Fibroblast of lung (primary cell): ENCODE data around the gene CCDC138. TPM values are rescaled to one million over a fixed set of nuclear protein-coding genes. Genes with fewer than 3 reads are reported as not detected.

Experiments
- DNase-seq, 2 donors: peaks; one replicate each; pipeline versions ENCODE4 v3.0.0 to v3.0.0-alpha.2; 2010; ENCODE audit warnings: low read depth in 2 of 2
- H2AFZ ChIP-seq: 2 replicates; pipeline ENCODE4 v1.5.1; 2012; ENCODE audit warnings: low read length, control low read depth, inconsistent platforms
- H3K27ac ChIP-seq: 2 replicates; pipeline ENCODE4 v1.5.1; 2011; ENCODE audit warnings: low read length, control low read depth; ENCODE audit not compliant: insufficient read depth
- H3K27me3 ChIP-seq: 2 replicates; pipeline ENCODE4 v1.5.1; 2011; ENCODE audit warnings: mild to moderate bottlenecking, low read length; ENCODE audit not compliant: control insufficient read depth, insufficient read depth
- H3K36me3 ChIP-seq: 2 replicates; pipeline ENCODE4 v1.5.1; 2011; ENCODE audit warnings: low read length; ENCODE audit not compliant: control insufficient read depth, insufficient read depth
- H3K4me1 ChIP-seq: 2 replicates; pipeline ENCODE4 v1.5.1; 2011; ENCODE audit warnings: low read length; ENCODE audit not compliant: control insufficient read depth, insufficient read depth; ENCODE audit errors: extremely low read depth
- H3K4me2 ChIP-seq: 2 replicates; pipeline ENCODE4 v1.5.1; 2011; ENCODE audit warnings: low read length, control low read depth; ENCODE audit not compliant: insufficient read depth; ENCODE audit errors: extremely low read depth
- H3K4me3 ChIP-seq, 4 experiments: fragments of 200-600 bp in 1 of 4; sonication (generic) in 1 of 4; replicated peaks in 1 of 4; 2 replicates each; pipeline ENCODE4 v1.5.1; 2011 to 2016; ENCODE audit warnings: low read length in 4 of 4, low read depth in 3 of 4, mild to moderate bottlenecking in 3 of 4, control low read depth in 2 of 4, inconsistent platforms in 1 of 4, mixed read lengths in 1 of 4; ENCODE audit not compliant: insufficient read depth in 1 of 4; ENCODE audit errors: control extremely low read depth in 1 of 4
- H3K79me2 ChIP-seq: 2 replicates; pipeline ENCODE4 v1.5.1; 2012; ENCODE audit warnings: mild to moderate bottlenecking, low read length, inconsistent platforms; ENCODE audit not compliant: control insufficient read depth, insufficient read depth
- H3K9ac ChIP-seq: 2 replicates; pipeline ENCODE4 v1.5.1; 2011; ENCODE audit warnings: mild to moderate bottlenecking, low read length, control low read depth; ENCODE audit not compliant: insufficient read depth
- H3K9me3 ChIP-seq: 2 replicates; pipeline ENCODE4 v1.5.1; 2012; ENCODE audit warnings: low read depth, low read length; ENCODE audit not compliant: control insufficient read depth, insufficient read depth
- H4K20me1 ChIP-seq: 2 replicates; pipeline ENCODE4 v1.5.1; 2011; ENCODE audit warnings: low read length; ENCODE audit not compliant: control insufficient read depth, insufficient read depth; ENCODE audit errors: extremely low read depth
- CTCF ChIP-seq, 2 donors: IDR thresholded peaks in 1 of 2; conservative IDR thresholded peaks in 1 of 2; 1 replicate in 1 of 2; 2 replicates in 1 of 2; pipeline ENCODE4 v1.5.1; 2011 to 2012; ENCODE audit warnings: low read length in 2 of 2, control low read depth in 1 of 2, inconsistent platforms in 1 of 2, low read depth in 1 of 2, mild to moderate bottlenecking in 1 of 2
- EZH2 ChIP-seq: IDR thresholded peaks from 2 replicates; pipeline ENCODE4 v1.5.1; 2012; ENCODE audit warnings: low read length, control low read depth, mild to moderate bottlenecking; ENCODE audit errors: missing control alignments
- polyA plus RNA-seq, 2 donors: library from polyadenylated mRNA; depleted of rRNA in 1 of 2; stranded (reverse) in 1 of 2; unstranded in 1 of 2; fragments of >200 nt; gene quantifications; 2 replicates each; pipeline ENCODE4 v1.2.1, GENCODE V29; 2011 to 2012; ENCODE audit warnings: missing spikeins in 1 of 2
- total RNA-seq: library from RNA; depleted of rRNA; stranded (reverse); fragments of >200 nt; gene quantifications from 2 replicates; pipeline ENCODE4 v1.2.1, GENCODE V29; 2014

The CCDC138 gene
- total and polyA plus RNA-seq, 2 donors (not counting 1 experiment from before 2014, with no cell fraction given), result 1.7 to 3.3 TPM

GRCh38 chr2:108924580-108925251, 138.1 kb downstream of the CCDC138 start:
- Histone ChIP-seq H3K9me3 (no peaks in the 10 kb centered on the region), H3K4me2 (no peak overlapping the region), H3K79me2 (no peaks in the 10 kb centered on the region), H3K27me3 (peaks cover 18% of the 10 kb centered on the region), H2AFZ (no peak overlapping the region), H3K9ac (no peak overlapping the region), H3K27ac (no peak overlapping the region), H4K20me1 (no peaks in the 10 kb centered on the region), H3K4me3 (no peak overlapping the region), H3K4me1 (no peaks in the 10 kb centered on the region), H3K36me3 (no peaks in the 10 kb centered on the region)
- no peak for DNase-seq
- TF ChIP-seq EZH2, result no peak
- no peak for TF ChIP-seq CTCF (conservative IDR thresholded peaks at IDR 0.05 in 1 of 2, IDR thresholded peaks at IDR 0.05 in 1 of 2; ENCODE audit: low read depth in 1 of 2, low read length in 2 of 2)

- H2AFZ ChIP-seq, result no peak overlapping the region
- peaks cover 14% of the 10 kb centered on the region for H3K27me3 ChIP-seq
- no peak overlapping the region for H3K27ac ChIP-seq
- H3K36me3 ChIP-seq, result no peaks in the 10 kb centered on the region
- H3K9me3 ChIP-seq, result no peaks in the 10 kb centered on the region
- H3K4me1 ChIP-seq, result no peaks in the 10 kb centered on the region
- no peak overlapping the region for H3K4me3 ChIP-seq
- TF ChIP-seq EZH2 (no peak), CTCF (conservative IDR thresholded peaks at IDR 0.05 in 1 of 2, IDR thresholded peaks at IDR 0.05 in 1 of 2; ENCODE audit: low read depth in 1 of 2, low read length in 2 of 2) (no peak)
- H3K9ac ChIP-seq, result no peak overlapping the region
- no peaks in the 10 kb centered on the region for H4K20me1 ChIP-seq
- H3K4me2 ChIP-seq, result no peak overlapping the region
- H3K79me2 ChIP-seq, result no peaks in the 10 kb centered on the region
- no peak for DNase-seq
Observed at GRCh38 chr2:108925286-108925685, 138.7 kb downstream of the CCDC138 start.

GRCh38 chr2:108925735-108926134, 139.2 kb downstream of the CCDC138 start:
- Histone ChIP-seq H3K4me2 (no peak overlapping the region), H2AFZ (no peak overlapping the region), H4K20me1 (no peaks in the 10 kb centered on the region), H3K27ac (no peak overlapping the region), H3K36me3 (no peaks in the 10 kb centered on the region), H3K9me3 (no peaks in the 10 kb centered on the region), H3K9ac (no peak overlapping the region), H3K27me3 (peaks cover 14% of the 10 kb centered on the region), H3K4me3 (no peak overlapping the region), H3K79me2 (no peaks in the 10 kb centered on the region), H3K4me1 (no peaks in the 10 kb centered on the region)
- DNase-seq, result no peak
- TF ChIP-seq CTCF (conservative IDR thresholded peaks at IDR 0.05 in 1 of 2, IDR thresholded peaks at IDR 0.05 in 1 of 2; ENCODE audit: low read depth in 1 of 2, low read length in 2 of 2), result no peak
- TF ChIP-seq EZH2, result no peak

Other genes starting within 250 kb of the CCDC138 start
- gene RANBP2, start 67.3 kb upstream of the CCDC138 start, total RNA-seq, result 49.3 and 59.3 TPM in 2 replicates
- 16.9 and 17.2 TPM in 2 replicates for gene RANBP2, start 67.3 kb upstream of the CCDC138 start, polyA plus RNA-seq
- gene EDAR, start 202.4 kb downstream of the CCDC138 start, total RNA-seq, result not detected in 2 replicates
- gene EDAR, start 202.4 kb downstream of the CCDC138 start, polyA plus RNA-seq, result not detected in 2 replicates